ENCODE data around the gene CX3CL1.

- no peak for TF ChIP-seq CTCF (IDR thresholded peaks at IDR 0.05)
- TF ChIP-seq POLR2A (IDR thresholded peaks at IDR 0.05): no peak
Measured at GRCh38 chr16:57403965-57404817, 31.9 kb downstream of the CX3CL1 start, which contains the start of gene CCL17.

Measured in suprapubic skin (tissue), 3 donors.